GM12864 (cell line): Measurements from ENCODE around the gene GPR158.
A peak's percentile ranks its signal among the peaks of the same experiment; 100 is the strongest.

Experiments
- DNase-seq: peaks from one replicate; pipeline ENCODE4 v3.0.0-alpha.2; 2011; ENCODE audit warnings: low read depth
- H3K4me3 ChIP-seq: 2 replicates; pipeline ENCODE4 v1.5.1; 2011; ENCODE audit warnings: mild to moderate bottlenecking, low read depth, low read length, control low read depth
- TF ChIP-seq, protein P1 (sequence below): IDR thresholded peaks from 2 replicates; pipeline ENCODE4 v1.5.1; 2011; ENCODE audit warnings: low read depth, mild to moderate bottlenecking, moderate library complexity, low read length, control low read depth, inconsistent platforms; ENCODE audit errors: missing control alignments

GPR158 gene

DNA sequence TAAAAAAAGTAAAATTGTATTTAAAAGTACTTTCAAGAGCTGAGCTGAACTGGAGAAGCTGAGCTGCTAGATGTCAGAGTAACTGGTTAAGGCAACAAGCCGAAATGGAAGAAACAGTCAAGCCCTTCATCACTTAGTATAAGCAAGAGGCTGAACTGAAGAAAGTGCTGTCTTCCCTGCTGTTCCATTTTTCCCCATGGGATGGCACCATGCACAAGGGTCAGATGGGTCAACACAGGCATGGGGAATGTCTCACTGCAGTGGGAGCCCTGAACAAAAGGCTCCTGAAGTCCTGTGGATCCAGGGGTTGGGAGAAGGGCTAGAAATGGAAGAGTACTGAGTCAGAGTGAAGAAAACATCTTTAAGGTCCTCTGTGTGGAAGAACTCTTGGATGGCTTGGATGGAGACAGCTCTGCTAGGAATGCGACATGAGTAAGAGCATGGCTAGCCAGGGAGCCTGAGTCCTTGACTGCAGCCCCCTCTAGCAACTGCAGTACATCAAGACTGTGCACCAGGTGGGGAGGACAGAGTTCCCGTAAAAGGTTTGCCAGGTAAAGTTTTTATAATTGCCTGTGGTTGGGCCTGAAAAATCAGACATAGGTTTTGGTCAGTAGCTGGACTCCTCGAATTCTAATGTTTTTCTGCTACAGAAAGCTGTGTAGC, 348.3 kb downstream of the GPR158 start:
- no peak for DNase-seq
- TF ChIP-seq, protein P1, sequence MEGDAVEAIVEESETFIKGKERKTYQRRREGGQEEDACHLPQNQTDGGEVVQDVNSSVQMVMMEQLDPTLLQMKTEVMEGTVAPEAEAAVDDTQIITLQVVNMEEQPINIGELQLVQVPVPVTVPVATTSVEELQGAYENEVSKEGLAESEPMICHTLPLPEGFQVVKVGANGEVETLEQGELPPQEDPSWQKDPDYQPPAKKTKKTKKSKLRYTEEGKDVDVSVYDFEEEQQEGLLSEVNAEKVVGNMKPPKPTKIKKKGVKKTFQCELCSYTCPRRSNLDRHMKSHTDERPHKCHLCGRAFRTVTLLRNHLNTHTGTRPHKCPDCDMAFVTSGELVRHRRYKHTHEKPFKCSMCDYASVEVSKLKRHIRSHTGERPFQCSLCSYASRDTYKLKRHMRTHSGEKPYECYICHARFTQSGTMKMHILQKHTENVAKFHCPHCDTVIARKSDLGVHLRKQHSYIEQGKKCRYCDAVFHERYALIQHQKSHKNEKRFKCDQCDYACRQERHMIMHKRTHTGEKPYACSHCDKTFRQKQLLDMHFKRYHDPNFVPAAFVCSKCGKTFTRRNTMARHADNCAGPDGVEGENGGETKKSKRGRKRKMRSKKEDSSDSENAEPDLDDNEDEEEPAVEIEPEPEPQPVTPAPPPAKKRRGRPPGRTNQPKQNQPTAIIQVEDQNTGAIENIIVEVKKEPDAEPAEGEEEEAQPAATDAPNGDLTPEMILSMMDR = peak; percentile 21

DNA sequence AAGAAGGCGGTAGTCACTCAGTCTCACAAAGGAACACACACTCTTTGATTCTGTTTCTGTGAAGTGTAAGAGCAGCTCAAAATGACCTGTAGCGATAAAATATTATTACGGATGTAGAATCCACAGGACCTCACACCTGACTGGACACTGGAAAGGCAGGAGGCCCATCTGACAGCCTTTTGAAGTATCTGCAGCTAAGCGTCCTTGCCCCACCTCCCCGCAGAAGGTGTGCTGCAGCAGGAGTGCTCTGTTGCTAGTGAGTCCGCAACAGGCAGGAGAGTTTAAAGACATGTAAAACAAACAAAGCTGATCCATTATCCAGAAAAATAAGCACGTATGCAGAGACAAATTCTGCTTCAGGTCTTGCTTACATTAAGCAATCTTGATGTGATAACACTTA, 355.5 kb downstream of the GPR158 start:
- TF ChIP-seq, protein P1 = no peak
- no peak for DNase-seq
- no peak overlapping the region for H3K4me3 ChIP-seq

More for the DNA sequence above, 348.3 kb downstream of the GPR158 start:
- H3K4me3 ChIP-seq = no peak overlapping the region

DNA sequence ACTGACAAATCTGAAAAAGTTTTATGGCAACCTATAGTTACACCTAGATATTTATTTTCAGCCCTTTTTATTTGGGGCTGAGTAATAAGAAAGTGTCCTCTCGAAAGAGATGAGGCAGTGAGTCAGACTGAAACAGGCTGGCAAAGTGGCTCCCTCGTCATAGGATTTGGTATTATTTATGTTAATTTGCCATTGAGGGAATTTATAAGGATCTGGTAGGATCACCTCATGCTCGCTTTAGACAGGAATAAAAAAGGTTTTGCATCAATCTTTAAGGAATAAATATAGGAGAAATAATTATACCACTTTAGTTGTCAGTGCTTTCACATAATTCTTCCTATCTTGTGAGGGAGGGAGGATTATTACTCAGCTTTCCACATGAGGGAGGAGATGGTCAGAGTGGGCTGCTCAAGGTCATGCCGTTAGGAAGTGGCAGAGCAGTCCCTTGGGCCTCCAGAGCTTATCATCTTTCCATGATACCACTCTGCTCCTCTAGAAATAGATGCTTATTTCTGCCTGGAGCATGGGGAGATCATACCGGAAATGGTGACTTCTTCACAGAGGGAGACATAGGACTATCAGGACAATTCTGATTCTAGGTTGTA, 356.8 kb downstream of the GPR158 start:
- no peak overlapping the region for H3K4me3 ChIP-seq
- DNase-seq = no peak
- TF ChIP-seq, protein P1 = no peak

DNA sequence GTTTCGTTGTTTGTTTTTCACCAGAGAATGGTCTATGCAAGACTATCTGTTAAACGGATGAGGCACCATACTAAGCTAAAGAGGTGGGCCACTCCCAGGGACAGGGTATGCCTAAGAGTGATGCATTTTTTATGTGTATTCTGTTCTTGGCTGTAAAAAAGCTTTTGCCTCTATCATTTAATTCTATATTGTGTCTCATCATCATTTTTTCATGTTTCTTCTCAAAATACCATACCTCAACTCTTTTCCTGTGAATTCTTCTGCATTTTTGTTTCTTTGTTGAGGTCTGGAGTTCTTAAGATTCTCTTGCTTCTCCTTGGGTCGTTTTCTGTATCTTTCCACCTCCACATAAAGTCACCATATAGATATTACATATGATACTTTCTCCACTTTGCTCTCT, 357.4 kb downstream of the GPR158 start:
- TF ChIP-seq, protein P1 = no peak
- no peak overlapping the region for H3K4me3 ChIP-seq
- DNase-seq = no peak

DNA sequence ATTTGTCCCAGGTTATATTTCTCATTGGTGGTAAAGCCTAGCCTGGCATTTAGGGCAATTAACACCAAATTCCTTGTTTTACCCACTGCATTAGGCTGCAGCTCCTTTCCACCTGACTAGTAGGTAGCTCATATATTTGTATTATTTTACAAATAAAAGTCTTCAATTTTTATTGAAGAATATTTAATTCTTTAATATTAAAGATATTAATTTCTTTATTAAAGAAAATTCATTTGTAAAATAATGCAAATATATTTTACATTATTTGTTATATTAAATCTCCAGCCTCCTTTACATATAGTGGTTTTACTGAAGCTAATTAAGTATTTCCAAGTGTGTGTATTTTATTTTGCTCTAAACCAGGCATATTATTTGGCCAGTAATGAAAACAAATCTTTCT, 361.2 kb downstream of the GPR158 start:
- H3K4me3 ChIP-seq = no peak overlapping the region
- TF ChIP-seq, protein P1 = no peak
- DNase-seq = no peak

- no peak for DNase-seq
- TF ChIP-seq, protein P1 = no peak
- H3K4me3 ChIP-seq = no peak overlapping the region
Observed at GRCh38 chr10:25547382-25547781, 372.6 kb downstream of the GPR158 start.
